A549 (cell line): Measurements from ENCODE around the gene MAFG. TPM values are rescaled to one million over a fixed set of nuclear protein-coding genes. Genes with fewer than 3 reads are reported as not detected.

Experiments used
- ATAC-seq, 2 experiments: fragments of 200-7000 bp in 1 of 2; fragments of >200 bp in 1 of 2; cut with Nextera tagmentation in 1 of 2; cut with Tn5 transposase in 1 of 2; 3 replicates each; pipeline versions ENCODE4 v1.8.0 to v1.9.1; 2018 to 2020; ENCODE audit warnings: mild to moderate bottlenecking in 1 of 2, moderate library complexity in 1 of 2
- CTCF ChIA-PET: fragments of 300-600 bp; sonication (Branson Sonifier 250); formaldehyde crosslinking; extraction: SDS; loops from one replicate; lab custom pipeline; 2021; ENCODE audit warnings: antibody characterized with exemption, inconsistent platforms; lab: Yijun Ruan, JAX
- POLR2A ChIA-PET: fragments of 350-600 bp; formaldehyde crosslinking; extraction: SDS; loops from one replicate; lab custom pipeline; 2021; ENCODE audit warnings: antibody characterized with exemption, inconsistent platforms; lab: Yijun Ruan, JAX
- DNase-seq, 2 experiments: peaks; one replicate each; pipeline versions ENCODE4 v3.0.0 to v3.0.0-alpha.2; 2011 to 2016; ENCODE audit warnings: low read depth in 1 of 2, low spot score in 1 of 2
- FAIRE-seq: peaks from 2 replicates; lab custom pipeline; 2011; peaks lifted over from hg19 to GRCh38; lab: Jason Lieb, UNC
- H3K27ac ChIP-seq, 2 experiments: fragments of >200 bp; sonication (Bioruptor Twin); formaldehyde crosslinking; 3 replicates each; pipeline ENCODE4 v1.5.1; 2016 to 2017
- H3K4me1 ChIP-seq: fragments of >200 bp; sonication (Bioruptor Twin); formaldehyde crosslinking; 3 replicates; pipeline ENCODE4 v1.6.1; 2016
- H3K4me2 ChIP-seq: fragments of >200 bp; sonication (Bioruptor Twin); formaldehyde crosslinking; 3 replicates; pipeline ENCODE4 v1.6.1; 2016
- H3K4me3 ChIP-seq: fragments of >200 bp; sonication (Bioruptor Twin); formaldehyde crosslinking; 3 replicates; pipeline ENCODE4 v1.5.1; 2016
- H3K9me3 ChIP-seq: fragments of >200 bp; sonication (Bioruptor Twin); formaldehyde crosslinking; 3 replicates; pipeline ENCODE4 v1.6.1; 2016
- EHMT2 ChIP-seq: fragments of 200-600 bp; sonication (generic); IDR thresholded peaks from 2 replicates; pipeline ENCODE4 v1.6.1; 2016; ENCODE audit warnings: antibody characterized with exemption, low read depth, mild to moderate bottlenecking, moderate library complexity
- HOXB5 ChIP-seq: fragments of 250-450 bp; sonication (Bioruptor Pico); IDR thresholded peaks from 2 replicates; pipeline ENCODE4 v1.5.0; 2020; ENCODE audit warnings: mild to moderate bottlenecking, moderate library complexity
- JUNB ChIP-seq: fragments of >200 bp; sonication (Bioruptor Twin); formaldehyde crosslinking; IDR thresholded peaks from 2 replicates; pipeline ENCODE4 v1.6.1; 2016
- MAZ ChIP-seq: fragments of 150-350 bp; IDR thresholded peaks from 2 replicates; pipeline ENCODE4 v1.6.1; 2014; ENCODE audit warnings: antibody characterized with exemption, low read depth, low read length, borderline replicate concordance
- NFE2L2 ChIP-seq: fragments of 150-350 bp; conservative IDR thresholded peaks from 2 replicates; pipeline ENCODE4 v1.6.1; 2014; ENCODE audit warnings: low read length
- PHF8 ChIP-seq: fragments of 200-600 bp; sonication (generic); IDR thresholded peaks from 2 replicates; pipeline ENCODE4 v1.6.1; 2016; ENCODE audit warnings: low read depth, mild to moderate bottlenecking, antibody characterized with exemption, moderate library complexity, borderline replicate concordance
- RAD21 ChIP-seq, 2 experiments: fragments of >200 bp in 1 of 2; sonication (Bioruptor Twin) in 1 of 2; formaldehyde crosslinking in 1 of 2; IDR thresholded peaks in 1 of 2; conservative IDR thresholded peaks in 1 of 2; 2 replicates in 1 of 2; 3 replicates in 1 of 2; pipeline ENCODE4 v1.6.1; 2012 to 2018; ENCODE audit warnings: inconsistent platforms in 1 of 2
- SREBF2 ChIP-seq: fragments of 450-650 bp; IDR thresholded peaks from 2 replicates; pipeline ENCODE4 v1.6.1; 2014; ENCODE audit warnings: mild to moderate bottlenecking, moderate library complexity
- ZFP36 ChIP-seq: fragments of 450-650 bp; IDR thresholded peaks from 2 replicates; pipeline ENCODE4 v1.6.1; 2014; ENCODE audit warnings: borderline replicate concordance; ENCODE audit not compliant: partially characterized antibody
- ZSCAN20 ChIP-seq: fragments of 250-450 bp; sonication (Bioruptor Pico); IDR thresholded peaks from 2 replicates; pipeline ENCODE4 v1.8.0; 2022; ENCODE audit warnings: mild to moderate bottlenecking, moderate library complexity
- WGBS: methylation state at CpG from one replicate; pipeline ENCODE4 v1.1.6; 2017; ENCODE audit errors: missing lambda C conversion rate; 5-methylcytosine and 5-hydroxymethylcytosine counted together
- polyA plus RNA-seq, 4 experiments: library from polyadenylated mRNA; depleted of rRNA in 3 of 4; stranded (reverse); fragments of >200 nt; fragmentation: RNase III in 1 of 4; extraction: RNeasy Plus Mini Kit Qiagen cat#74134 plus additional on column Dnase treatment in 1 of 4; gene quantifications; 2 replicates in 3 of 4; 3 replicates in 1 of 4; pipeline ENCODE4 v1.2.3, GENCODE V29; 2011 to 2017
- TF ChIP-seq, protein P1 (sequence below): fragments of >200 bp; sonication (Bioruptor Twin); formaldehyde crosslinking; IDR thresholded peaks from 3 replicates; pipeline ENCODE4 v1.6.1; 2016
- TF ChIP-seq, protein P2 (sequence below): fragments of 250-450 bp; sonication (Bioruptor Pico); IDR thresholded peaks from 2 replicates; pipeline ENCODE4 v1.5.0; 2021; ENCODE audit warnings: mild to moderate bottlenecking, moderate library complexity, borderline replicate concordance
- TF ChIP-seq, protein P3 (sequence below): IDR thresholded peaks from 2 replicates; pipeline ENCODE4 v1.6.1; 2012
- TF ChIP-seq, protein P4 (sequence below): fragments of 200-600 bp; sonication (generic); IDR thresholded peaks from 2 replicates; pipeline ENCODE4 v1.6.1; 2016; ENCODE audit warnings: antibody characterized with exemption, mild to moderate bottlenecking, moderate library complexity
- TF ChIP-seq, protein P5 (sequence below): fragments of 150-350 bp; IDR thresholded peaks from 2 replicates; pipeline ENCODE4 v1.6.1; 2014; ENCODE audit warnings: low read depth, mild to moderate bottlenecking, low read length

The MAFG gene
- polyA plus RNA-seq, 2 of the 4 experiments (the other 2 are of a cell fraction) = 47.9 to 57.9 TPM

DNA sequence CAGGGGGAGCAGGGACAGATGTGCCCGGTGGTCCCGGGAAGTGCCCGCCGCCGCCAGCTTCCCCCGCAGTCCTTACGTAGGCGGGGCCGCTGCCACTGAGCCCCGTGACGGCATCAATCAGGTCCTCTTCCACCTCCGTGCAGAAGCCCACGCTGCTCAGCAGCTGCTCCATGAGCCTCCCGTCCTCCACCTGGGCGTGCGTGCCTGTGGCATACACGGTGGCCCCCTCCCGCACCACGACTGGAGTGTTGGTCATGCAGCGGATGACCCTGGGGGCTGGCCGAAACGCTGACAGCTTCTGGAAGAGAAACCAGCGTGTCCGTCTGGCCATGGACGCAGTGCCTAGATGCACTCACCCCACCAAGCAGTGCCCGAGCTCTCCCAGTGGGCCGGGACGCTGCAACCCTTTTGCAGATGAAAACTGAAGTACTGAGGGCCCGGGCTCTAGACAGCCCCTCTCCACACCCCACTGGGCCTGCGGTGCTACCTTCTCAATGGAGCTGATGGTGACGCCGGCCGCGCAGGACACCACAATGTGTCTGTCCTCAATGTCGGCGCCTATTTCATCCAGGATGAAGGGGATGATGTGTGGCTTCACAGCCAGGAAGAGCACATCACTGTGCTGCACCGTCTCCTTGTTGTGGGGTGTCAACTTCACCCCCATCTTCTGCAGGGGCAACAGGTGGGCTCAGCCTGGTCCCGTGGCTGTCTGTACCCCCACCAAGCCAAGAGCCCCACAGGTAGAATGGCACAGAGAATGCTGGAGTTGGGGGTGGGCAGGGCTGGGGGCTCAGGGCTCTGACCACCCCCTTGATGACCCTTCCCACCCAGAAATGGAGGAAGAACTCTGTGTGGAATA, 7.5 kb upstream of the MAFG start (continued):
- TF ChIP-seq, protein P1, sequence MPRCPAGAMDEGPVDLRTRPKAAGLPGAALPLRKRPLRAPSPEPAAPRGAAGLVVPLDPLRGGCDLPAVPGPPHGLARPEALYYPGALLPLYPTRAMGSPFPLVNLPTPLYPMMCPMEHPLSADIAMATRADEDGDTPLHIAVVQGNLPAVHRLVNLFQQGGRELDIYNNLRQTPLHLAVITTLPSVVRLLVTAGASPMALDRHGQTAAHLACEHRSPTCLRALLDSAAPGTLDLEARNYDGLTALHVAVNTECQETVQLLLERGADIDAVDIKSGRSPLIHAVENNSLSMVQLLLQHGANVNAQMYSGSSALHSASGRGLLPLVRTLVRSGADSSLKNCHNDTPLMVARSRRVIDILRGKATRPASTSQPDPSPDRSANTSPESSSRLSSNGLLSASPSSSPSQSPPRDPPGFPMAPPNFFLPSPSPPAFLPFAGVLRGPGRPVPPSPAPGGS = no peak
- TF ChIP-seq, protein P2, sequence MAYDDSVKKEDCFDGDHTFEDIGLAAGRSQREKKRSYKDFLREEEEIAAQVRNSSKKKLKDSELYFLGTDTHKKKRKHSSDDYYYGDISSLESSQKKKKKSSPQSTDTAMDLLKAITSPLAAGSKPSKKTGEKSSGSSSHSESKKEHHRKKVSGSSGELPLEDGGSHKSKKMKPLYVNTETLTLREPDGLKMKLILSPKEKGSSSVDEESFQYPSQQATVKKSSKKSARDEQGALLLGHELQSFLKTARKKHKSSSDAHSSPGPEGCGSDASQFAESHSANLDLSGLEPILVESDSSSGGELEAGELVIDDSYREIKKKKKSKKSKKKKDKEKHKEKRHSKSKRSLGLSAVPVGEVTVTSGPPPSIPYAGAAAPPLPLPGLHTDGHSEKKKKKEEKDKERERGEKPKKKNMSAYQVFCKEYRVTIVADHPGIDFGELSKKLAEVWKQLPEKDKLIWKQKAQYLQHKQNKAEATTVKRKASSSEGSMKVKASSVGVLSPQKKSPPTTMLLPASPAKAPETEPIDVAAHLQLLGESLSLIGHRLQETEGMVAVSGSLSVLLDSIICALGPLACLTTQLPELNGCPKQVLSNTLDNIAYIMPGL (CRISPR knock-in tag) = no peak
- TF ChIP-seq RAD21 (conservative IDR thresholded peaks at IDR 0.05 in 1 of 2, IDR thresholded peaks at IDR 0.05 in 1 of 2) (no peak), PHF8 (no peak)
- TF ChIP-seq, all 56 proteins: peak for 0

DNA sequence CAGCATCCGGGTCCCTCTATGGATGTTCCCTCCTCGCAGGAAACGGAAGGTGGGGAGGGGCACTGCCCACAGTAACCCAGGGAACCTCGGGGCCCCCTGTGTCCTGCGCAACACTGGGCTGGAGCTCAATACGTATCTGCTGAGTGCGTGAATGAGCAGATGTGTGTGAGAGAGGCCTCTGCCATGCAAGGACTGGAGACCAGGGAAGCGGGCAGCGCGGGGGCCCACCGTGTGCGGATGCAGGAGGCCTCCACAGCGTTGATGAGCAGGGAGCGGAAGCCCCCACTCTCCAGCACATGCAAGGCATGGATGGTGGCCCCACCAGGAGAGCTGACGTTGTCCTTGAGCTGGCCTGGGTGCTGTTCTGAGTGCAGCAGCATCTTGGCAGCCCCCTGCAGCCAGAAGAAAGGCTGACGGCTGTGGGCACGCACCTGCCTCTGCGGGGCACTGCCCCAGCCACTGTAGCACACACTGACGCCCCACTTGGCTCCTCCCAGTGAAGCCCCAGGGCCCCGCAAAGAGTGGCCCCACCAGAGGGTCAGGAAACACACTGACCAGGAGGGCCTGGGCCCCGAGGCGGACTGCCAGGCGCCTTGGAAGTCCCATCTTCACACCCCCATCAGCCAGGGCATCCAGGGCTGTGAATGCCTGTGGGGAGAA, 6.7 kb upstream of the MAFG start:
- DNase-seq = no peak
- H3K4me2 ChIP-seq = no peak overlapping the region
- H3K27ac ChIP-seq = no peak overlapping the region
- H3K4me3 ChIP-seq = no peak overlapping the region
- POLR2A ChIA-PET = no interaction called here
- TF ChIP-seq NFE2L2 (no peak), PHF8 (no peak), MAZ (no peak), JUNB (no peak), ZFP36 (no peak), SREBF2 (no peak), HOXB5 (CRISPR knock-in tag) (no peak), ZSCAN20 (CRISPR knock-in tag) (no peak), EHMT2 (no peak)
- TF ChIP-seq, protein P3, sequence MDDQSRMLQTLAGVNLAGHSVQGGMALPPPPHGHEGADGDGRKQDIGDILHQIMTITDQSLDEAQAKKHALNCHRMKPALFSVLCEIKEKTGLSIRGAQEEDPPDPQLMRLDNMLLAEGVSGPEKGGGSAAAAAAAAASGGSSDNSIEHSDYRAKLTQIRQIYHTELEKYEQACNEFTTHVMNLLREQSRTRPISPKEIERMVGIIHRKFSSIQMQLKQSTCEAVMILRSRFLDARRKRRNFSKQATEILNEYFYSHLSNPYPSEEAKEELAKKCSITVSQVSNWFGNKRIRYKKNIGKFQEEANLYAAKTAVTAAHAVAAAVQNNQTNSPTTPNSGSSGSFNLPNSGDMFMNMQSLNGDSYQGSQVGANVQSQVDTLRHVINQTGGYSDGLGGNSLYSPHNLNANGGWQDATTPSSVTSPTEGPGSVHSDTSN = no peak
- TF ChIP-seq, protein P4, sequence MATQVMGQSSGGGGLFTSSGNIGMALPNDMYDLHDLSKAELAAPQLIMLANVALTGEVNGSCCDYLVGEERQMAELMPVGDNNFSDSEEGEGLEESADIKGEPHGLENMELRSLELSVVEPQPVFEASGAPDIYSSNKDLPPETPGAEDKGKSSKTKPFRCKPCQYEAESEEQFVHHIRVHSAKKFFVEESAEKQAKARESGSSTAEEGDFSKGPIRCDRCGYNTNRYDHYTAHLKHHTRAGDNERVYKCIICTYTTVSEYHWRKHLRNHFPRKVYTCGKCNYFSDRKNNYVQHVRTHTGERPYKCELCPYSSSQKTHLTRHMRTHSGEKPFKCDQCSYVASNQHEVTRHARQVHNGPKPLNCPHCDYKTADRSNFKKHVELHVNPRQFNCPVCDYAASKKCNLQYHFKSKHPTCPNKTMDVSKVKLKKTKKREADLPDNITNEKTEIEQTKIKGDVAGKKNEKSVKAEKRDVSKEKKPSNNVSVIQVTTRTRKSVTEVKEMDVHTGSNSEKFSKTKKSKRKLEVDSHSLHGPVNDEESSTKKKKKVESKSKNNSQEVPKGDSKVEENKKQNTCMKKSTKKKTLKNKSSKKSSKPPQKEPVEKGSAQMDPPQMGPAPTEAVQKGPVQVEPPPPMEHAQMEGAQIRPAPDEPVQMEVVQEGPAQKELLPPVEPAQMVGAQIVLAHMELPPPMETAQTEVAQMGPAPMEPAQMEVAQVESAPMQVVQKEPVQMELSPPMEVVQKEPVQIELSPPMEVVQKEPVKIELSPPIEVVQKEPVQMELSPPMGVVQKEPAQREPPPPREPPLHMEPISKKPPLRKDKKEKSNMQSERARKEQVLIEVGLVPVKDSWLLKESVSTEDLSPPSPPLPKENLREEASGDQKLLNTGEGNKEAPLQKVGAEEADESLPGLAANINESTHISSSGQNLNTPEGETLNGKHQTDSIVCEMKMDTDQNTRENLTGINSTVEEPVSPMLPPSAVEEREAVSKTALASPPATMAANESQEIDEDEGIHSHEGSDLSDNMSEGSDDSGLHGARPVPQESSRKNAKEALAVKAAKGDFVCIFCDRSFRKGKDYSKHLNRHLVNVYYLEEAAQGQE = no peak
- TF ChIP-seq, protein P5, sequence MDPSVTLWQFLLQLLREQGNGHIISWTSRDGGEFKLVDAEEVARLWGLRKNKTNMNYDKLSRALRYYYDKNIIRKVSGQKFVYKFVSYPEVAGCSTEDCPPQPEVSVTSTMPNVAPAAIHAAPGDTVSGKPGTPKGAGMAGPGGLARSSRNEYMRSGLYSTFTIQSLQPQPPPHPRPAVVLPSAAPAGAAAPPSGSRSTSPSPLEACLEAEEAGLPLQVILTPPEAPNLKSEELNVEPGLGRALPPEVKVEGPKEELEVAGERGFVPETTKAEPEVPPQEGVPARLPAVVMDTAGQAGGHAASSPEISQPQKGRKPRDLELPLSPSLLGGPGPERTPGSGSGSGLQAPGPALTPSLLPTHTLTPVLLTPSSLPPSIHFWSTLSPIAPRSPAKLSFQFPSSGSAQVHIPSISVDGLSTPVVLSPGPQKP = no peak
- FAIRE-seq = no peak
- CTCF ChIA-PET = interaction anchor here (0.6 to 12.8 kb wide), 7 partner anchors 25 to 403 kb away, joined by 3 to 99 read pairs (median 4); partner anchors contain the start of gene NOTUM
- ATAC-seq = no peak
- WGBS = 91% methylated on average over 18 of the region's 23 CpGs
- H3K9me3 ChIP-seq = no peaks in the 10 kb centered on the region
- peaks cover 19% of the 10 kb centered on the region; the same call in 2 of the 3 replicates for H3K4me1 ChIP-seq
